D341Med (cell line): ENCODE measurements around the gene ZNF549.
"Not testable (repeated sequence)": the region's sequence is repeated elsewhere in the genome, so short reads cannot be mapped to it uniquely, and the experiment has no call there.

ENCODE experiments used
- DNase-seq: peaks from one replicate; pipeline ENCODE4 v3.0.0; 2012; ENCODE audit warnings: low spot score

Gene ZNF549

GRCh38 chr19:57527136-57527881 lies at the start of gene ZNF549:
Gene ZNF549, plus strand, starts transcription at chr19:57527356. Its CDS starts 218 bp downstream, at chr19:57527574.
- peak; percentile 96 for DNase-seq

GRCh38 chr19:57487477-57488298 lies 39.5 kb upstream of the ZNF549 start, which contains the start of gene ZNF419:
Gene ZNF419, plus strand, starts transcription at chr19:57487750. Its CDS starts 201 bp downstream, at chr19:57487951.
- DNase-seq, result peak; percentile 95

- DNase-seq, result not testable (repeated sequence)
These were observed 38.9 kb upstream of the ZNF549 start for GRCh38 chr19:57488299-57488644.

GRCh38 chr19:57499332-57499679 lies 27.9 kb upstream of the ZNF549 start:
- DNase-seq, result not testable (repeated sequence)

- peak; percentile 96 for DNase-seq
These were observed 27.3 kb upstream of the ZNF549 start, which contains the start of gene ZNF773 for GRCh38 chr19:57499680-57500395. Gene ZNF773, plus strand, starts transcription at chr19:57499938. Its CDS starts 143 bp downstream, at chr19:57500081.

- DNase-seq, result not testable (repeated sequence)
These were observed 26.8 kb upstream of the ZNF549 start for GRCh38 chr19:57500400-57500799.

GRCh38 chr19:57506163-57506562 lies 21.0 kb upstream of the ZNF549 start:
- no peak for DNase-seq

GRCh38 chr19:57511484-57511883 lies 15.7 kb upstream of the ZNF549 start:
- no peak for DNase-seq

GRCh38 chr19:57512845-57513244 lies 14.3 kb upstream of the ZNF549 start:
- no peak for DNase-seq

GRCh38 chr19:57515255-57515654 lies 11.9 kb upstream of the ZNF549 start:
- DNase-seq, result no peak

GRCh38 chr19:57518021-57518420 lies 9.1 kb upstream of the ZNF549 start:
- not testable (repeated sequence) for DNase-seq

- DNase-seq, result no peak
These were observed 10.9 kb downstream of the ZNF549 start for GRCh38 chr19:57537953-57538547.

GRCh38 chr19:57546513-57546912 lies 19.4 kb downstream of the ZNF549 start:
- DNase-seq, result no peak

GRCh38 chr19:57552432-57552831 lies 25.3 kb downstream of the ZNF549 start:
- DNase-seq, result no peak

- DNase-seq, result no peak
These were observed 30.5 kb downstream of the ZNF549 start for GRCh38 chr19:57557659-57558058.

GRCh38 chr19:57558525-57558924 lies 31.4 kb downstream of the ZNF549 start:
- peak; percentile 42 for DNase-seq

- DNase-seq, result peak; percentile 55
These were observed 31.9 kb downstream of the ZNF549 start for GRCh38 chr19:57559008-57559403.

GRCh38 chr19:57559404-57560025 lies 32.4 kb downstream of the ZNF549 start, which contains the start of gene ZNF550:
Gene ZNF550, minus strand, starts transcription at chr19:57559863. Its CDS starts 181 bp downstream, at chr19:57559682.
- DNase-seq, result peak; percentile 96

- peak; percentile 30 for DNase-seq
These were observed 32.9 kb downstream of the ZNF549 start for GRCh38 chr19:57560049-57560491.

- no peak for DNase-seq
These were observed 36.4 kb downstream of the ZNF549 start for GRCh38 chr19:57563547-57563946.
